B cell (primary cell): ENCODE results near the gene BRD3. TPM values are rescaled to one million over a fixed set of nuclear protein-coding genes. Genes with fewer than 3 reads are reported as not detected.

Experiments
- ATAC-seq: fragments of 200-7000 bp; cut with Tn5 transposase; one replicate; pipeline ENCODE4 v1.10.0; 2021; ENCODE audit warnings: low read depth, mild to moderate bottlenecking, moderate number of reproducible peaks, moderate library complexity
- CTCF ChIA-PET: fragments of 350-600 bp; sonication (Branson Sonifier 250); formaldehyde crosslinking; loops from one replicate; lab custom pipeline; 2021; ENCODE audit warnings: antibody characterized with exemption, inconsistent platforms; lab: Charles Lee
- POLR2A ChIA-PET: fragments of 350-600 bp; sonication (Branson Sonifier 250); formaldehyde crosslinking; loops from one replicate; lab custom pipeline; 2021; ENCODE audit warnings: antibody characterized with exemption; lab: Charles Lee
- DNase-seq: peaks from one replicate; pipeline ENCODE4 v3.0.0; 2013
- H2AFZ ChIP-seq: 2 replicates; pipeline ENCODE4 v1.6.1; 2012; ENCODE audit warnings: mild to moderate bottlenecking, low read depth, low read length; ENCODE audit not compliant: insufficient read depth, poor library complexity, severe bottlenecking
- H3K27ac ChIP-seq, 2 donors: 1 replicate in 1 of 2; 2 replicates in 1 of 2; pipeline ENCODE4 v1.5.1; 2012 to 2013; ENCODE audit warnings: low read length in 2 of 2, mild to moderate bottlenecking in 2 of 2, moderate library complexity in 1 of 2
- H3K27me3 ChIP-seq, 4 experiments: fragments of 200-600 bp in 1 of 4; sonication (generic) in 1 of 4; replicated peaks in 1 of 4; 1 replicate in 2 of 4; 2 replicates in 2 of 4; pipeline versions ENCODE4 v1.6.1 to v1.7.0; 2013 to 2016; ENCODE audit warnings: low read length in 3 of 4, mild to moderate bottlenecking in 2 of 4, mixed read lengths in 1 of 4, moderate library complexity in 1 of 4; ENCODE audit not compliant: insufficient read depth in 4 of 4, control insufficient read depth in 3 of 4; ENCODE audit errors: control extremely low read depth in 1 of 4
- H3K36me3 ChIP-seq, 2 experiments: replicated peaks in 1 of 2; 1 replicate in 1 of 2; 2 replicates in 1 of 2; pipeline versions ENCODE4 v1.6.1 to v1.7.1; 2013; ENCODE audit warnings: low read length in 1 of 2; ENCODE audit not compliant: insufficient read depth in 2 of 2, control insufficient read depth in 1 of 2; ENCODE audit errors: control extremely low read depth in 1 of 2, extremely low read depth in 1 of 2
- H3K4me1 ChIP-seq, 2 donors: fragments of 200-600 bp in 1 of 2; sonication (generic) in 1 of 2; 1 replicate in 1 of 2; 2 replicates in 1 of 2; pipeline versions ENCODE4 v1.5.1 to v1.6.1; 2013 to 2017; ENCODE audit warnings: low read length in 2 of 2; ENCODE audit not compliant: control insufficient read depth in 2 of 2, insufficient read depth in 2 of 2
- H3K4me2 ChIP-seq: replicated peaks from 2 replicates; pipeline ENCODE3; 2012; ENCODE audit warnings: mild to moderate bottlenecking, low read depth, low read length; ENCODE audit not compliant: poor library complexity, severe bottlenecking
- H3K4me3 ChIP-seq, 5 experiments: fragments of 200-600 bp in 1 of 5; sonication (generic) in 1 of 5; 1 replicate in 3 of 5; 2 replicates in 2 of 5; pipeline versions ENCODE4 v1.5.1 to v1.7.0; 2011 to 2016; ENCODE audit warnings: low read length in 4 of 5, mild to moderate bottlenecking in 4 of 5, low read depth in 2 of 5, control low read depth in 1 of 5, moderate library complexity in 1 of 5; ENCODE audit not compliant: insufficient read depth in 1 of 5; ENCODE audit errors: control extremely low read depth in 1 of 5, extremely low read depth in 1 of 5
- H3K79me2 ChIP-seq: fragments of 200-600 bp; sonication (generic); one replicate; pipeline ENCODE4 v1.6.0; 2016; ENCODE audit warnings: low read length; ENCODE audit not compliant: control insufficient read depth, insufficient read depth
- H3K9ac ChIP-seq: fragments of 200-600 bp; sonication (generic); 2 replicates; pipeline ENCODE4 v1.6.1; 2017; ENCODE audit warnings: mild to moderate bottlenecking, low read length, moderate library complexity
- H3K9me3 ChIP-seq, 3 donors: one replicate each; pipeline versions ENCODE4 v1.6.1 to v1.7.1; 2013; ENCODE audit warnings: low read length in 2 of 3; ENCODE audit not compliant: control insufficient read depth in 2 of 3, insufficient read depth in 1 of 3; ENCODE audit errors: control extremely low read depth in 1 of 3
- H4K20me1 ChIP-seq: 2 replicates; pipeline ENCODE4 v1.6.0; 2012; ENCODE audit warnings: mild to moderate bottlenecking, low read length; ENCODE audit not compliant: insufficient read depth, control insufficient read depth, poor library complexity, severe bottlenecking
- H3K27ac Mint-ChIP-seq: one replicate; pipeline ENCODE4 v1.8.0; 2021; ENCODE audit warnings: mixed read lengths
- H3K27me3 Mint-ChIP-seq: one replicate; pipeline ENCODE4 v1.8.0; 2021; ENCODE audit warnings: mixed read lengths
- H3K4me1 Mint-ChIP-seq: one replicate; pipeline ENCODE4 v1.8.0; 2021; ENCODE audit warnings: mixed read lengths
- H3K4me3 Mint-ChIP-seq: one replicate; pipeline ENCODE4 v1.8.0; 2021; ENCODE audit warnings: mixed read lengths
- H3K9me3 Mint-ChIP-seq: one replicate; pipeline ENCODE4 v1.8.0; 2022; ENCODE audit warnings: mixed read lengths; ENCODE audit not compliant: insufficient read depth
- CTCF ChIP-seq: fragments of 200-600 bp; IDR thresholded peaks from one replicate; pipeline ENCODE4 v1.8.0; 2022; ENCODE audit warnings: antibody characterized with exemption, mild to moderate bottlenecking
- EZH2 ChIP-seq: IDR thresholded peaks from 2 replicates; pipeline ENCODE4 v1.6.1; 2012; ENCODE audit warnings: borderline replicate concordance, low read depth, mild to moderate bottlenecking, moderate library complexity, low read length; ENCODE audit not compliant: insufficient read depth, poor library complexity, severe bottlenecking
- WGBS: methylation state at CpG from one replicate; pipeline ENCODE4 v1.1.5; 2013; ENCODE audit warnings: missing lambda C conversion rate; ENCODE audit not compliant: insufficient coverage; 5-methylcytosine and 5-hydroxymethylcytosine counted together
- intact Hi-C: fragments of 100-400 bp; cut with micrococcal nuclease; formaldehyde crosslinking; loops from one replicate; pipeline ENCODE4 v1.10.0; 2022
- polyA plus RNA-seq: library from polyadenylated mRNA; depleted of rRNA; stranded (reverse); fragments of >200 nt; gene quantifications from 2 replicates; pipeline ENCODE4 v1.2.3, GENCODE V29; 2012
- total RNA-seq, 2 donors: library from RNA; stranded (reverse); fragments of 120-200 nt in 1 of 2; gene quantifications; 1 replicate in 1 of 2; 2 replicates in 1 of 2; pipeline versions ENCODE4 v1.2.3 to v1.2.4, GENCODE V29; 2013 to 2022

The BRD3 gene
- total and polyA plus RNA-seq, 2 donors (not counting 1 experiment from before 2014, with no cell fraction given): 8.9 to 38.0 TPM

GRCh38 chr9:134052941-134053340, 14.9 kb downstream of the BRD3 start:
- intact Hi-C loops: no loop called here
- no peak overlapping the region for H3K4me2 ChIP-seq
- ATAC-seq: no peak
- H3K9me3 ChIP-seq: no peaks in the 10 kb centered on the region
- Mint-ChIP-seq H3K4me1 (peaks cover 16% of the 10 kb centered on the region), H3K27ac (no peak overlapping the region), H3K27me3 (no peaks in the 10 kb centered on the region), H3K9me3 (no peaks in the 10 kb centered on the region), H3K4me3 (no peak overlapping the region)
- no peak for TF ChIP-seq EZH2
- TF ChIP-seq CTCF: no peak
- CTCF ChIA-PET: no interaction called here
- peaks cover 79% of the 10 kb centered on the region for H4K20me1 ChIP-seq
- H3K4me3 ChIP-seq: no peak overlapping the region
- WGBS: 80% methylated on average over 16 of the region's 16 CpGs
- H3K36me3 ChIP-seq: peaks cover 0 to 54% of the 10 kb centered on the region in 2 experiments
- H3K4me1 ChIP-seq: peaks cover 0 to 14% of the 10 kb centered on the region in 2 donors
- no peak overlapping the region for H2AFZ ChIP-seq
- POLR2A ChIA-PET: interaction anchor here (0.6 kb wide), 1 partner anchor 265 kb away, joined by 3 read pairs; no protein-coding TSS in a partner anchor
- no peaks in the 10 kb centered on the region for H3K27me3 ChIP-seq
- no peak overlapping the region for H3K27ac ChIP-seq
- DNase-seq: no peak
- no peak overlapping the region for H3K9ac ChIP-seq
- peaks cover 59% of the 10 kb centered on the region for H3K79me2 ChIP-seq

GRCh38 chr9:134052491-134052890, 15.3 kb downstream of the BRD3 start:
- ChIA-PET POLR2A (interaction anchor here (0.6 kb wide), 1 partner anchor 265 kb away, joined by 3 read pairs; no protein-coding TSS in a partner anchor), CTCF (no interaction called here)
- Histone ChIP-seq H3K4me3 (no peak overlapping the region), H2AFZ (no peak overlapping the region), H4K20me1 (peaks cover 75% of the 10 kb centered on the region), H3K79me2 (peaks cover 54% of the 10 kb centered on the region), H3K9ac (no peak overlapping the region), H3K9me3 (no peaks in the 10 kb centered on the region), H3K36me3 (peaks cover 0 to 56% of the 10 kb centered on the region in 2 experiments), H3K27ac (no peak overlapping the region), H3K4me1 (peaks cover 0 to 14% of the 10 kb centered on the region in 2 donors), H3K4me2 (no peak overlapping the region), H3K27me3 (no peaks in the 10 kb centered on the region)
- H3K4me3 Mint-ChIP-seq: no peak overlapping the region
- H3K27ac Mint-ChIP-seq: no peak overlapping the region
- no peaks in the 10 kb centered on the region for H3K27me3 Mint-ChIP-seq
- TF ChIP-seq CTCF (no peak), EZH2 (no peak)
- WGBS: 93% methylated on average over 2 of the region's 3 CpGs
- peaks cover 15% of the 10 kb centered on the region for H3K4me1 Mint-ChIP-seq
- ATAC-seq (no peak), DNase-seq (no peak)
- intact Hi-C loops: no loop called here
- no peaks in the 10 kb centered on the region for H3K9me3 Mint-ChIP-seq
